GM11168 (cell line): Measurements from ENCODE around the gene LIMS1.
"Not testable (repeated sequence)": the region's sequence is repeated elsewhere in the genome, so short reads cannot be mapped to it uniquely, and the experiment has no call there.

Experiments used
- in situ Hi-C: fragments of 300-500 bp; cut with MboI; formaldehyde crosslinking; loops from one replicate; pipeline ENCODE4 v1.12.0; 2022; ENCODE audit warnings: low sequenced_read_pairs; ENCODE audit not compliant: unreplicated experiment

The LIMS1 gene

DNA sequence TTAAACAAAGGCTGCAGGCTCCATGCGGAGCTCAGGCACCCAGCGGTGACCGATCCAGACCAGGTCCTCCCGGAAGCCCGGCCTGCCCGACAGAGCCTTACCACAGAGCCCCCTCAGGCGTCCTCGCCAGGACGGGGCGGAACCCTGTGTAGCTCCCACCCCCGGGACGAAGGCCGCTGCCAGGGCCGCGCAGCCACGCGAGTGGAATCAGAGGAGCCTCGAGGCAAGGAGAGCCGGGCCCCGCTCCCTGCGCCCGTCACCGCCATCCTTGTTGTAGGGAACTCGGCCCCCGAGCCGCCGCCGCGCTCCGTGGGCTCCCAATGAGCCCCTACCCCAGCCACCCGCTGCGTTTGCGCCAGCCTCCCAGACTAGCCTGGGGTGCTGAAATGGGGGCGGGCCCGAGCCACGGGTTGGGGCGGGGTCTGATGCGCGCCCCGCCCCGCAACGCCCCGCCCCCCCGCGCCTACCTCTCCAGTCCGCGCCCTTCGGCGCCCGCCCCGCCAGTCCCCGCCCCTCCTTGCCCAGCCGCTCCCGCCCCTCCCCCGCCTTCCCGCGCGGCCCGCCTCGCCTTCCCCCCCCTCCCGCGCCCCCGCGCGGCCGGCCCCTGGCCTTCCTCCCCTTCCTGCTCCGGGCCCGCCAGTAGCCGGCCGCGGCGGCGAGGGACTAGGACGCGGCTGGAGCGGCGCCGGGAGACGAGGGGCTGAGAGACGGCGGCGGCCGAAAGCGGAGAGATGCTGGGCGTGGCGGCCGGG is at the start of gene LIMS1:
LIMS1 (plus strand) TSS at position 639 of the 752 bp plus-strand sequence; CDS start at position 732, 93 bp downstream.
- in situ Hi-C loops, result no loop called here

DNA sequence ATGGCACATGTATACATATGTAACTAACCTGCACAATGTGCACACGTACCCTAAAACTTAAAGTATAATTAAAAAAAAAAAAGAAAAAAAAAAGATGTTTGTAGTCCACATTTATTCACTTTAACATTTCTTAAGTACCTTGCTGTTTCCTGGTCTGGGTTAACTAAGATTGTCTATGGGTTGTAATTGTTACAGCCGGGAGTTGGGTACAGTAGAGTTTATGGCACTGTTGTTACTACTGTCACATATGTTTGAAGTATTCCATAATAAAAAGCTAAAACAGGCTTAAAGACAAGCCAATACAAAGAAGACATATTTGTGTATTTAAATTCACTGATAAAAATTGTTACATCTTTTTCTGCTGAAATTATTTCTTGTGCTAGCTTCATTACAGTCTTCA is 49.0 kb upstream of the LIMS1 start:
- in situ Hi-C loops, result no loop called here

DNA sequence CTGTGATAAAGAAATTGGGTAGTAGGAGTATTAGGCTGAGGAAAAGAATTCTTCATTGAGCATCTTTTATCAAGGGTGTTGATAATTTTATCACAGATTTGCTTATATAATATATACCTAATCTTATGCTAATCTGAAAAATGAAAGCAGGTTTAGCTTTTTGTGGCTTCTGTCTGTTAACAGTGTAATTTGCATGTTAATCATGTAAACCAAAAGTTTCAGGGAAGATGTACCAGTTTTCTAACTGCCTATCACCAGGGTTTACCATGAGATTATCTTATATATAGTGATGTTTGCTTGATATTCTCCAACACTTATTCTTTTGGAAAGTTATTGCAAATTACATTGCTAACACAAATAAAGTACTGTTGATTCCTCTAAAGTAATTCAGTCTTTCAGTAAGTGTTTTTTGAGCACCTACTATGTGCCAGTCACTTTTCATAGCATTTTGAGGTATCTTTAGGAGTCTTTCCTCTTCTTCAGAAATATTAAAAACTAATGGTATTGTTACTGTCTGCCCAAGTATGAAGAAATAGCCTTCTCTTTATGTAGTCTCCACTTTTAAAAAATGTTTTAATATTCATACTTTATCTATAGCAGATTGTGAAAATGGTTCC is 43.7 kb upstream of the LIMS1 start:
- in situ Hi-C loops, result no loop called here

- in situ Hi-C loops, result no loop called here
These were observed 42.4 kb upstream of the LIMS1 start for GRCh38 chr2:108491848-108492247.

DNA sequence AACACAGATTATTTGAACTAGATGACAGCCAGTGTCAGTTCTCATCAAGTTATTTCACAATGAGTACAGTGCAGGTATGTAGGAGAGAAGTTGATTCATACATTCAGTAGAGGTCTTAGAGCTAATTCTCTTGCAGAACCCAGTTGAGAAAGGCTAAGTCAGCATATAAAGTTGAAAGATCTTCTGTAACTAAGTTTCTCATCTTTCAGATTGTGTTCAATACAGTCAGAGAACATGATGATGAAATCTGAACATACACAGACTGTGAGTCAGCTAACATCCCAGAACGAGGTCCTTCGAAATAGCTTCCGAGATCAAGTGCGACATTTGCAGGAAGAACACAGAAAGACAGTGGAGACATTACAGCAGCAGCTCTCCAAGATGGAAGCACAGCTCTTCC is 41.9 kb upstream of the LIMS1 start:
- in situ Hi-C loops, result no loop called here

GRCh38 chr2:108496167-108496566 is 38.1 kb upstream of the LIMS1 start:
- in situ Hi-C loops, result not testable (repeated sequence)

GRCh38 chr2:108507620-108508019 is 26.6 kb upstream of the LIMS1 start:
- in situ Hi-C loops, result loop anchor here (25.0 kb wide), 1 partner anchor 2005 kb away; no protein-coding TSS in a partner anchor

- in situ Hi-C loops, result loop anchor here (10.0 to 25.0 kb wide), 2 partner anchors 618 to 2000 kb away; no protein-coding TSS in a partner anchor
These were observed 21.8 kb upstream of the LIMS1 start for GRCh38 chr2:108512431-108512830.

DNA sequence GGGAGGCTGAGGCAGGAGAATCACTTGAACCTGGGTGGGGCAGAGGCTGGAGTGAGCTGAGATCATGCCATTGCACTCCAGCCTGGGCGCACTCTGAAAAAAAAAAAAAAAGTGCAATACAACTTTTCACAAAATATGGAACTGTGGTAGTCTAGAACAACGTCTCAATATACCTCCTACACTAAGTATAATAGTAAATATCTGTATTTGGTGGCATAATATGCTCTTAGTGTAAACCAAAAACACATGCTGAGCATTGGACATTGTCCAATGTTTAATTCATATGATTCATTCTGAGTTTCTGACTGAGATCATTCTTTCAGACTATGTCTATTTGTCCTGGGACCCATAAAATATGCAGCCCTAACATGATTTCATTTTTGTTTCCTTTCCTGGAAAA is 19.8 kb upstream of the LIMS1 start:
- in situ Hi-C loops, result loop anchor here (10.0 to 25.0 kb wide), 2 partner anchors 620 to 1998 kb away; no protein-coding TSS in a partner anchor

GRCh38 chr2:108524688-108525087 is 9.6 kb upstream of the LIMS1 start:
- in situ Hi-C loops, result loop anchor here (25.0 kb wide), 1 partner anchor 1988 kb away; no protein-coding TSS in a partner anchor

GRCh38 chr2:108525258-108525657 is 9.0 kb upstream of the LIMS1 start:
- in situ Hi-C loops, result not testable (repeated sequence)

GRCh38 chr2:108531674-108532055 is 2.6 kb upstream of the LIMS1 start:
- in situ Hi-C loops, result no loop called here

- in situ Hi-C loops, result no loop called here
These were observed 500 bp downstream of the LIMS1 start for GRCh38 chr2:108534584-108535356.

DNA sequence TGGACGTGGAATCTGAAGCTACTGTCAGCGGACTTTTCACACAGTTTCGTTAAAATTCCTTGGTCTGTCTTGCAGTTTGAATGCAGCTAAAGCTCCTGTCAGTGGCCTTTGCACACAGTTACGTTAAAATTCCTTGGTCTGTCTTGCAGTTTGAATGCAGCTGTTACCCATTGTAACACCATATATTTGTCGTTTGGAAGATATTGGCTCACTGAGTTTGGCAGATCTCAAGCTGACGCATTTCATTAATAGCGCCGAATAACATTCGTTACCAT is 1.0 kb downstream of the LIMS1 start:
- in situ Hi-C loops, result no loop called here

DNA sequence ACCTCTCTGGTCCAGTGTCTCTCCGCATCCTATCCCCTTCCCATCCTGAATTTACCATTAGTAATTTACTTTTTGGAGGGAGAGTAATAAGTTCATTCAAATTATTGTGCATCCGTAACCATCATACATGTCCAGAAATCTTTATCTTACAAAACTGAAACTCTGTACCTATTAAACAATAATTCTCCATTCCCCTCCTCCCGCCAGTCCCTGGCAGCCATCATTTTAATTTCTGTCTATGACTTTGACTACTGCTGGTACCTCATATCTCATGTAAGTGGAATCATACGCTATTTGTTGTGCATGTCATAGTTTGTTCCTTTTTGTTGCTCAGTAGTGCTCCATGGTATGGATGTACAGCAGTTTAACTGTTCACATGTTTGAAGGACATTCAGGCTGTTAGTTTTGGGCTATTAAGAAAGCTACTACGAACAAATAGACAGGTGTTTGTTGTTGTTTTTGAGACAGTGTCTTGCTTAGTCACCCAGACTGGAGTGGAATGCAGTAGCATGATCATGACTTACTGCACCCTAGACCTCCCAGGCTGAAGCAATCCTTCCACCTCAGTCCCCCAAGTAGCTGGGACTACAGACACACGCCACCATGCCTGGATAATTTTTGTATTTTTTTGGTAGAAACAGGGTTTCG is 2.0 kb downstream of the LIMS1 start:
- in situ Hi-C loops, result no loop called here

DNA sequence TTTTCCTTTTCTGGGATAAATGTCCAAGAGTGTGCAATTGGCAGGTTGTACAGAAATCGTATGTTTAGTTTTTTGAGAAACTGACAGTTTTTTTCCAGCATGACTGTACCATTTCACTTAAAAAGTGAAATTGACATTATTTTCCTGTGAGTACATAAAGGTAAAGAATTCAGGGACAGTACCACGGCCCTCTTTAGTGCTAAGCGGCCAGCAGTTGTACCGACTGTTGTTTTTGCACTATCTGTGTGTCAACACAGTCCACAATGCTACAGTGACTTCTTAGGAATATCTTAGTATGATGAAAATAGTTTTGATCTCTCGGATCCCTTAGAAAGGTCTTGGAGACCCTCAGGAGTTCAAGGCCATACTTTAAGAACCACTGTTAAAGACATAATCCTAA is 2.6 kb downstream of the LIMS1 start:
- in situ Hi-C loops, result no loop called here

GRCh38 chr2:108538000-108538625 is 3.8 kb downstream of the LIMS1 start:
- in situ Hi-C loops, result no loop called here

- in situ Hi-C loops, result no loop called here
These were observed 7.2 kb downstream of the LIMS1 start for GRCh38 chr2:108541451-108541850.

DNA sequence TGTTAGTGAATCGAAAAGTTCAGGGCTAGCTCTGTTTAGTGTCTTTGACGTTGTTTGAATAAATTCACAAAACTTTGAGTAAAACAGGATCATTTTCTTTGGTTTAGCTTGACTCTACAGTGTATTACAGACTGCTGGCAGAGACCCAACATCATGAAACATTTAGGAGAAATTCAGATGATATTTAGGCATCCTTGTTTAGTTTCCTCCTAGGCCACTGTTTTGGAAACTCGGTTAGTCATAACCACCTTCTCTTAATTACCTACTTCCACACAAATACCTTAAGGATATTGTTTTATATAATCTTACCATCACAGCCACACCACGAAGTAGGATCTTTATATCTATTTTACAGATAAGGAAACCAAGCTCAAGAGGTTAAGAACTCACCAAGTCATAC is 7.8 kb downstream of the LIMS1 start:
- in situ Hi-C loops, result no loop called here

- in situ Hi-C loops, result no loop called here
These were observed 13.3 kb downstream of the LIMS1 start for GRCh38 chr2:108547606-108548005.
